ENCODE measurements around the gene SOX12. TPM values are rescaled to one million over a fixed set of nuclear protein-coding genes. Genes with fewer than 3 reads are reported as not detected.

The SOX12 gene
- total RNA-seq, 1 donor from 2014 or later = 30.8 TPM

DNA sequence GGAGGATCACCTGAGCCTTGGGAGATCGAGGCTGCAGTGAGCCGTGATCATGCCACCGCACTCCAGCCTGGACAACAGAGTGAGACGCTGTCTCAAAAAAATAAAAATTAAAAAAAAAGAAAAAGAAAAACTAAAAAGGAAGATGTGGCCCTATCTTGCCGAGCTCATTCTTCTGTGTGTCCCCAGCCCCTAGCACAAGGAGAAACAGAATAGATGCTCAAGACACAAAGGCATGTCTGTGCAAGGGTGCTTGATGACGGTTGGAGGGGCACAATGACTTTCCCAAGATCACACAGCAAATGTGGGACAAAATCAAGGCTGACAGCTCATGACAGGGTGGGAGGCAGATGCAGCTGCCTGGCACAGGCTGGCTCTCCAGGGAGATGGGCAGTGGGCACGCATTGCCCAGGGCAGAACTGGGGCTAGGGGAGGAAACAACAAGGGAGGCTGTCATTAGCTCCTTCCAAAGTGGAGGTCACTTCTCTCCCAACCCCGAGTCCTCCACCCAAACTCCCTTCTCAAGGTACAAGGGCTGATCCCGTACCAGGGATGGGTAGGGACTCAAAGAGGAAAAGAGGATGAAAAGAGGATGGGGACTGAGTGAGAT is 20.8 kb downstream of the SOX12 start:
- Mint-ChIP-seq H3K9me3 (ENCODE audit: unreplicated experiment) (peaks cover 6% of the 10 kb centered on the region), H3K27ac (ENCODE audit: unreplicated experiment) (peak overlapping the region; percentile 95), H3K27me3 (ENCODE audit: unreplicated experiment) (no peaks in the 10 kb centered on the region), H3K36me3 (ENCODE audit: unreplicated experiment) (peaks cover 12% of the 10 kb centered on the region), H3K4me3 (ENCODE audit: unreplicated experiment) (peak overlapping the region; percentile 97), H3K4me1 (ENCODE audit: unreplicated experiment) (peaks cover 16% of the 10 kb centered on the region)
- DNase-seq (ENCODE audit: extremely low spot score, unreplicated experiment) = no peak
- no peak for TF ChIP-seq CTCF (IDR thresholded peaks at IDR 0.05)

DNA sequence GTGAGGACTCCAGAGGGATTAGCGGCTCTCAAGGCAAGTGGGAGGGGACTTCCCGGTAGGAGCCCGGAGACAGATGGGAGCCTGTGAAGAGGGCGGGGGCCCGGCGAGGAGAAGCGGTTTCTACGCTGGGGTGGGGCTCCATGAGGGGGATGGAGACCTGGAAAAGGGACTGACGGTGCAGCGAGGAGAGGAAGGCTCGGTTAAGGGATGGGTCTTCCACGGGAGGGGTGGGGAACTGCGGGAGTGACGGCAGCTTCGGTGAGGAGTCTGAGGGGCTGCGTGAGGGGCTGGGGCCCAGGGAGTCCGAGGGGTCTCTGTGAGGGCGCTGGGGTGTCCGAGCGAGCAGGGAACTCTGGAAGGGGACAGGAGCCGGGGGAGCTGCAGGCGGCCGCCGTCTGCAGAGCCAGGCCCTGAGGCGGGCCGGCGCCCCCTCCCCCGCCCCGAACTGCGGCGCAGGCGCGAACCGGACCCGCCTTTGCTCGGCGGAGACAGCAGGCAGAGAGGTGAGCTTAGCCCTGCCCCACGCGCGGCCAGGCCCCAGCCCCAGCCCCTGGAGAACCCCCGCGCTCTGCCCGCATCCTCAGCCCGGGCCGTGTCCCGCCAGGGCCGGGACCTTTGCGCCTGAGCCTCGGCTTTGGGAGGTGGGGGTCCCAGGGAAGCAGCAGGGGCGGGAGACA is 21.4 kb downstream of the SOX12 start, which contains the start of gene NRSN2:
NRSN2 (plus strand) TSS at position 472 of the 677 bp plus-strand sequence. CDS start 2,533 bp downstream, outside the sequence.
- H3K9me3 Mint-ChIP-seq (ENCODE audit: unreplicated experiment) = peaks cover 4% of the 10 kb centered on the region
- no peaks in the 10 kb centered on the region for H3K27me3 Mint-ChIP-seq (ENCODE audit: unreplicated experiment)
- H3K27ac Mint-ChIP-seq (ENCODE audit: unreplicated experiment) = peak within 1 kb of the TSS; percentile 99
- H3K4me1 Mint-ChIP-seq (ENCODE audit: unreplicated experiment) = peaks cover 16% of the 10 kb centered on the region
- no peak for TF ChIP-seq CTCF (IDR thresholded peaks at IDR 0.05)
- H3K4me3 Mint-ChIP-seq (ENCODE audit: unreplicated experiment) = peak within 1 kb of the TSS; percentile 97
- DNase-seq (ENCODE audit: extremely low spot score, unreplicated experiment) = peak; percentile 88
- peaks cover 10% of the 10 kb centered on the region for H3K36me3 Mint-ChIP-seq (ENCODE audit: unreplicated experiment)

- Mint-ChIP-seq H3K4me3 (ENCODE audit: unreplicated experiment) (peak overlapping the region; percentile 97), H3K4me1 (ENCODE audit: unreplicated experiment) (peaks cover 16% of the 10 kb centered on the region), H3K27ac (ENCODE audit: unreplicated experiment) (peak overlapping the region; percentile 99), H3K27me3 (ENCODE audit: unreplicated experiment) (no peaks in the 10 kb centered on the region), H3K36me3 (ENCODE audit: unreplicated experiment) (peaks cover 13% of the 10 kb centered on the region), H3K9me3 (ENCODE audit: unreplicated experiment) (no peaks in the 10 kb centered on the region)
- no peak for DNase-seq (ENCODE audit: extremely low spot score, unreplicated experiment)
- no peak for TF ChIP-seq CTCF (IDR thresholded peaks at IDR 0.05)
These were observed 21.9 kb downstream of the SOX12 start for GRCh38 chr20:347317-347639.

GRCh38 chr20:347640-348484 is 22.5 kb downstream of the SOX12 start:
- Mint-ChIP-seq H3K4me1 (ENCODE audit: unreplicated experiment) (peaks cover 16% of the 10 kb centered on the region), H3K27ac (ENCODE audit: unreplicated experiment) (peak overlapping the region; percentile 99), H3K36me3 (ENCODE audit: unreplicated experiment) (peaks cover 13% of the 10 kb centered on the region), H3K9me3 (ENCODE audit: unreplicated experiment) (no peaks in the 10 kb centered on the region), H3K27me3 (ENCODE audit: unreplicated experiment) (no peaks in the 10 kb centered on the region), H3K4me3 (ENCODE audit: unreplicated experiment) (peak overlapping the region; percentile 97)
- peak; percentile 99 for DNase-seq (ENCODE audit: extremely low spot score, unreplicated experiment)
- no peak for TF ChIP-seq CTCF (IDR thresholded peaks at IDR 0.05)
